Measurements from ENCODE around the gene PHF23. TPM values are rescaled to one million over a fixed set of nuclear protein-coding genes. Genes with fewer than 3 reads are reported as not detected.
A peak's percentile ranks its signal among the peaks of the same experiment; 100 is the strongest.

The PHF23 gene
- total RNA-seq, 1 donor from 2014 or later, result 27.4 TPM

DNA sequence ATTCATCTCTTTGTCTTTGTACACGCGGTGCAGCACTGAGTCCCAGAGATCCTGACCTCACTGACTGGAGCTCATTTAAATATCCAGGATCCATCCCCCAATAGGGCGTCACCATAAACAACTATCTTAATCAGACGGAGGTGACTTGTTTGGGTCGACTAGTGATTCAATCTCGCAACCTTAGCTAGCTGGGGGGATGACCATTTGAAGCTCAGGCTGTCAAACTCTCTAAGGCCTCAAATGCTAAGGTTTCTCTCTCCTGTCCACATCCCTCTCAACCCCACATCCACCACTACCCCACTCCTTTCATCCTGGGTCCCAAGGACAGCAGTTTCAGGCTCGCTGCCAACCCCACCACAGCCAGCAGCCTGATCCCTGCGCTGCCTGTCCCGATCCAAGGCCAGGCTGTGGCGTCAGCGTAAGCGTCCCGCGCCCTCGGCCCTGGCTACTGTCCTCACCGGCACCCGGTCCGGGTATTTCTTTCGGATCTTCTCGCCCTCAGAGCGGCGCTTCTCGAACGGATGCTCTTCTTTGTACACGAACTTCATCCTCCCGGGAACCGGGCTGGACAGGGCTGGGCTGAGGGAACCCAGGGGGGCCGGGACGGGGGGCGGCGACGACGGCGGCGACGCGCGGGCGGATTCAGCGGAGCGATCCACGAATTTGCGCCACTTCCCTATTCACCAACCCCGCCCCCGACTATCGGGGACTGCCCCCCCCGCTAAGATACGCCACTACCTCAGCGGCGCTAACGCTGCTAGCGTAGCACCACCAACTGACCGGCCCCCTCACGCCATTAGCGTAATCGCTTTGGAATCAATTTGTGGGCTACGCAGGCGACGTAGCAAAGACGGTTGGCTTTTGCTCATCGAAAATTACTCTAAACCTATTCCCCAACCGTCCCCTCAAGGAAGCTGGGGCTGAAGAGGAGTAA lies 2.8 kb upstream of the PHF23 start, which contains the start of gene GABARAP:
GABARAP (minus strand) TSS at position 667 of the 934 bp plus-strand sequence; CDS start at position 548, 119 bp downstream.
- FAIRE-seq (no peak), DNase-seq (ENCODE audit: low read depth) (peak; percentile 83)
- peaks cover 18% of the 10 kb centered on the region for H3K36me3 ChIP-seq (ENCODE audit: control insufficient read depth, insufficient read depth, low read length)
- no peak for TF ChIP-seq CTCF (IDR thresholded peaks at IDR 0.05; ENCODE audit: insufficient read depth, low read length, severe bottlenecking)
- H3K27me3 ChIP-seq (ENCODE audit: control insufficient read depth, insufficient read depth, low read length), result no peaks in the 10 kb centered on the region
- H3K4me3 ChIP-seq (ENCODE audit: low read depth, low read length), result peak within 1 kb of the TSS; percentile 80

- Histone ChIP-seq H3K4me3 (ENCODE audit: low read depth, low read length) (peak overlapping the region; percentile 80), H3K27me3 (ENCODE audit: control insufficient read depth, insufficient read depth, low read length) (no peaks in the 10 kb centered on the region), H3K36me3 (ENCODE audit: control insufficient read depth, insufficient read depth, low read length) (peaks cover 17% of the 10 kb centered on the region)
- FAIRE-seq (peak; percentile 75), DNase-seq (ENCODE audit: low read depth) (no peak)
- TF ChIP-seq CTCF (IDR thresholded peaks at IDR 0.05; ENCODE audit: insufficient read depth, low read length, severe bottlenecking), result no peak
Observed at GRCh38 chr17:7241090-7241733, 2.0 kb upstream of the PHF23 start.

- DNase-seq (ENCODE audit: low read depth) (no peak), FAIRE-seq (peak; percentile 36)
- Histone ChIP-seq H3K36me3 (ENCODE audit: control insufficient read depth, insufficient read depth, low read length) (peaks cover 18% of the 10 kb centered on the region), H3K27me3 (ENCODE audit: control insufficient read depth, insufficient read depth, low read length) (no peaks in the 10 kb centered on the region), H3K4me3 (ENCODE audit: low read depth, low read length) (no peak overlapping the region)
- no peak for TF ChIP-seq CTCF (IDR thresholded peaks at IDR 0.05; ENCODE audit: insufficient read depth, low read length, severe bottlenecking)
Observed at GRCh38 chr17:7240375-7240774, 1.1 kb upstream of the PHF23 start.

DNA sequence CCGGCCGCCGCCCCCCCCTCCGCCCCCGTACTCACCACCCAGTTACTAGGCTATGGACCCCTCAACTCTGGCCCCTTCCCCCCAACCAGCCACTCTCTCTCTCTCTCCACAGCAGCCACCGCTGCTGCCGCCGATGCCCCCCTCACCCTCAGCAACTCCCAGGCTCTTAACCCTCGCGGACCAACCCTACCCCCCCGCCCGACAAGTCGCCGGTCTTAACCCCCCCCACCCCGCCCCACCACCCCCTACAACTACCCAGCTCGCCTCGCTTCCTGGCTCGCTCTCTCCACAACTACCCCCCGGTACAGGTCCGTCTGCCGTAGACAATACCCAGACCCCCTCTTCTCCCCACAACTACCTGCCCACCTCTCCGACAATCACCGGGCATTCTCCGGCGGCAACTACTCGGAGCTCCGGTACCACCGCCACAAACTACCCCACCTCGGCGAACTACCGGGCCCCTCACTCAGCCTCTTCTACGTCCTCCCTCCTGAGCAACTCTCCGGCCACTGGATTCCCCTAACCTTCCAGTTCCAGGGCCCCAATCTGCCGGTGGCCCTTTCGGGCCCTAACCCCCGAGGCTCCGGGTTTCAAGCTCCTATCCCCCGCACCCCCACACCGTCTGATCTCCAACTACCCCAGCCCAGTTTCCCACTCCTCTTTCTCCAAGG lies 702 bp downstream of the PHF23 start:
- Histone ChIP-seq H3K36me3 (ENCODE audit: control insufficient read depth, insufficient read depth, low read length) (peaks cover 17% of the 10 kb centered on the region), H3K4me3 (ENCODE audit: low read depth, low read length) (peak overlapping the region; percentile 74), H3K27me3 (ENCODE audit: control insufficient read depth, insufficient read depth, low read length) (no peaks in the 10 kb centered on the region)
- DNase-seq (ENCODE audit: low read depth) (no peak), FAIRE-seq (no peak)
- TF ChIP-seq CTCF (IDR thresholded peaks at IDR 0.05; ENCODE audit: insufficient read depth, low read length, severe bottlenecking), result no peak

DNA sequence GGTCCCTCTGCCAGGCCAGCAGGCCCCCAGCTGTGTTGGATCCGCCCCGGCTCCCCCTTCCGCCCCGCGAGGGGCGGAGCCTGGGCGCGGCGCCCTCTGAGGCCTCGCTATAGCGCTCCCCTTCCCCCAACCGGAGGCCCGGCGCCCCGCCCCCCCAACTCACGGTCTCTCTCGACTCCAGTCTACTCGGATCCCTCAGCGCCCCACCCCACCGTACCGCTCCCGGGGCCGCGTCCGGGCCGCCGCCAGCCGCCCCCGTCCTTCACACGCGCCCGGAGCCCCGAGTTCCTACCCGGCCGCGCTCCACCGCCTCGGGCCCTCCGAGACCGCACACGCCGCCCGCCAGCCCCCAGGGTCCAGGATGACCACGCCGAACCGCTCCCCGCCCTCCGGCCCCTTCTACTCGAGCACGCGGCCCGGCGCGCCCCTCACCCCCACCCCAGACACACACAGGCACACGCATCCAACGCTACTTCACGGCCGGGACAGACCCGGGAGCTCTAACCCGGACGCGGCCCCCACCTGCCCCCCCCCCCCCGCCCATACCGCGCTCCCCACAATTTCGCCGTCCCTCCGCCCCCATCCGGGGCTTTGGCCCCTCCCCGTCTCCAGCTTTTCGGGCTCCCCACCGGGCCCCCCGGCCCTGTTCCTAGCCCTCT lies 1.4 kb downstream of the PHF23 start:
- Histone ChIP-seq H3K4me3 (ENCODE audit: low read depth, low read length) (peak overlapping the region; percentile 74), H3K27me3 (ENCODE audit: control insufficient read depth, insufficient read depth, low read length) (no peaks in the 10 kb centered on the region), H3K36me3 (ENCODE audit: control insufficient read depth, insufficient read depth, low read length) (peaks cover 17% of the 10 kb centered on the region)
- TF ChIP-seq CTCF (IDR thresholded peaks at IDR 0.05; ENCODE audit: insufficient read depth, low read length, severe bottlenecking), result no peak
- FAIRE-seq (no peak), DNase-seq (ENCODE audit: low read depth) (no peak)
